Loucy (cell line): ENCODE data around the gene CCDC86.

Source experiments
- H2AFZ ChIP-seq: fragments of 200-600 bp; sonication (generic); 2 replicates; pipeline ENCODE4 v1.6.0; 2016; ENCODE audit warnings: antibody characterized with exemption, mild to moderate bottlenecking, low read length, moderate library complexity
- H3F3A ChIP-seq: fragments of 200-600 bp; 2 replicates; pipeline ENCODE4 v1.6.0; 2016; ENCODE audit warnings: antibody characterized with exemption, low read depth, mild to moderate bottlenecking
- H3K27me3 ChIP-seq: fragments of 200-600 bp; sonication (generic); 2 replicates; pipeline ENCODE4 v1.6.1; 2014; ENCODE audit warnings: low read length, mild to moderate bottlenecking; ENCODE audit not compliant: insufficient read depth, poor library complexity, severe bottlenecking
- H3K36me3 ChIP-seq: fragments of 200-600 bp; sonication (generic); 2 replicates; pipeline ENCODE4 v1.6.1; 2016; ENCODE audit warnings: low read length; ENCODE audit not compliant: insufficient read depth
- H3K4me1 ChIP-seq: fragments of 200-600 bp; sonication (generic); 2 replicates; pipeline ENCODE4 v1.5.1; 2014; ENCODE audit warnings: low read length, mild to moderate bottlenecking; ENCODE audit not compliant: insufficient read depth, poor library complexity, severe bottlenecking
- H3K4me2 ChIP-seq: fragments of 200-600 bp; sonication (generic); 2 replicates; pipeline ENCODE4 v1.6.0; 2014; ENCODE audit warnings: antibody characterized with exemption, low read length, low read depth, mild to moderate bottlenecking; ENCODE audit not compliant: poor library complexity, severe bottlenecking
- H3K4me3 ChIP-seq: fragments of 200-600 bp; sonication (generic); 2 replicates; pipeline ENCODE4 v1.5.1; 2014; ENCODE audit warnings: low read length, mild to moderate bottlenecking, mixed read lengths; ENCODE audit not compliant: poor library complexity, severe bottlenecking
- H3K79me2 ChIP-seq: fragments of 200-600 bp; sonication (generic); 2 replicates; pipeline ENCODE4 v1.6.1; 2014; ENCODE audit warnings: low read length; ENCODE audit not compliant: insufficient read depth
- H3K9ac ChIP-seq: fragments of 200-600 bp; sonication (generic); 2 replicates; pipeline ENCODE4 v1.6.0; 2014; ENCODE audit warnings: mild to moderate bottlenecking, low read depth, low read length, moderate library complexity; ENCODE audit not compliant: poor library complexity, severe bottlenecking
- H3K9me2 ChIP-seq: fragments of 200-600 bp; sonication (generic); replicated peaks from 2 replicates; pipeline ENCODE4 v1.6.1; 2016; ENCODE audit warnings: low read depth, low read length, mixed read lengths
- H3K9me3 ChIP-seq: fragments of 200-600 bp; sonication (generic); 2 replicates; pipeline ENCODE4 v1.6.1; 2014; ENCODE audit warnings: mild to moderate bottlenecking, antibody characterized with exemption, low read length, low read depth; ENCODE audit not compliant: insufficient read depth
- H4K20me1 ChIP-seq: fragments of 200-600 bp; sonication (generic); 2 replicates; pipeline ENCODE4 v1.6.0; 2014; ENCODE audit warnings: antibody characterized with exemption, low read length, mild to moderate bottlenecking; ENCODE audit not compliant: insufficient read depth, poor library complexity, severe bottlenecking
- EZH2phosphoT487 ChIP-seq: fragments of 200-600 bp; IDR thresholded peaks from 2 replicates; pipeline ENCODE4 v1.6.1; 2018; ENCODE audit warnings: antibody characterized with exemption, mild to moderate bottlenecking, moderate library complexity, borderline replicate concordance
- TF ChIP-seq, protein P1 (sequence below): fragments of 200-600 bp; sonication (generic); conservative IDR thresholded peaks from 2 replicates; pipeline ENCODE4 v1.5.1; 2014; ENCODE audit warnings: mild to moderate bottlenecking, antibody characterized with exemption, low read length

CCDC86 gene

DNA sequence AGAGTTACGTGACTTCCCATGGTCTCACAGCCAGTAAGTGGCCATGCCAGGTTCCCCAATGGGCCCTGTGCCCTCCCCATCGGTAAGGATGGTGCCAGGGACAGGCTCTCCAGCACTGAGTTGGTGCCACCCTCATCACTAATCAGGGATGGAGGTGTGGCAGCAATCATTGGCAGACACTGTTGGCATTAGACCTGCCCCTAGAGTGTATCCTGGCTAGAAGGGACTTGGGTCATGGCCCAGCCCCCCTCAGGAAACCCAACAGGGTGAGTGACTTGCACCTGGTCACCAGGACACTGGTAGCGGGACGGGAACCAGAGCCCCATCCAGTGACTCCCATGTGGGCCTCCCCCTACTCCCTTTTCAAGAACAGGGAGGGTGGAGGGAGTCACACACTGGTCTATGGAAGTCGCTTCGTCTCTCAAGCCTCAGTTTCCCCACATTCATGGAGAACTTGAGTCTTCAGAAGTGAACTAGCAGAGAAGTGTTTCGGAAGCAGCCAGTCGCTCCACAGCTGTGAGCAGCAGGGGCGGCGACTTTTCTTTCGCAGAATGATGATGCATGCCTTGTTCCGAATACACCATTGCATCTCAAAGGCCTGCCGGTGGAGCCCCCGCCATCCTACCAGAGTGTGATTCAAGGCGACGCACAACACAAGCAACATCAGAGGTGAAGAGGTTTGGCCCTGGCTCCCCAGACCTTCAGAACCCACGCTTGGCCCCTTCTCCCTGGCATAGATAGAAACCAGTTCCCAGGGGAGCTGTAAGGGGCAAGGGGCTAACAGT, 43.9 kb upstream of the CCDC86 start:
- TF ChIP-seq EZH2phosphoT487, result no peak
- TF ChIP-seq, protein P1, sequence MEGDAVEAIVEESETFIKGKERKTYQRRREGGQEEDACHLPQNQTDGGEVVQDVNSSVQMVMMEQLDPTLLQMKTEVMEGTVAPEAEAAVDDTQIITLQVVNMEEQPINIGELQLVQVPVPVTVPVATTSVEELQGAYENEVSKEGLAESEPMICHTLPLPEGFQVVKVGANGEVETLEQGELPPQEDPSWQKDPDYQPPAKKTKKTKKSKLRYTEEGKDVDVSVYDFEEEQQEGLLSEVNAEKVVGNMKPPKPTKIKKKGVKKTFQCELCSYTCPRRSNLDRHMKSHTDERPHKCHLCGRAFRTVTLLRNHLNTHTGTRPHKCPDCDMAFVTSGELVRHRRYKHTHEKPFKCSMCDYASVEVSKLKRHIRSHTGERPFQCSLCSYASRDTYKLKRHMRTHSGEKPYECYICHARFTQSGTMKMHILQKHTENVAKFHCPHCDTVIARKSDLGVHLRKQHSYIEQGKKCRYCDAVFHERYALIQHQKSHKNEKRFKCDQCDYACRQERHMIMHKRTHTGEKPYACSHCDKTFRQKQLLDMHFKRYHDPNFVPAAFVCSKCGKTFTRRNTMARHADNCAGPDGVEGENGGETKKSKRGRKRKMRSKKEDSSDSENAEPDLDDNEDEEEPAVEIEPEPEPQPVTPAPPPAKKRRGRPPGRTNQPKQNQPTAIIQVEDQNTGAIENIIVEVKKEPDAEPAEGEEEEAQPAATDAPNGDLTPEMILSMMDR, result no peak
- H3K9ac ChIP-seq, result no peak overlapping the region
- no peaks in the 10 kb centered on the region for H3K27me3 ChIP-seq
- H3K36me3 ChIP-seq, result no peaks in the 10 kb centered on the region
- H3F3A ChIP-seq, result no peaks in the 10 kb centered on the region; the same call in 1 of the 2 replicates
- no peaks in the 10 kb centered on the region for H3K9me2 ChIP-seq
- H2AFZ ChIP-seq, result no peak overlapping the region
- no peaks in the 10 kb centered on the region for H4K20me1 ChIP-seq
- H3K4me2 ChIP-seq, result no peak overlapping the region
- H3K79me2 ChIP-seq, result no peaks in the 10 kb centered on the region
- H3K4me3 ChIP-seq, result no peak overlapping the region
- H3K4me1 ChIP-seq, result no peaks in the 10 kb centered on the region
- H3K9me3 ChIP-seq, result no peaks in the 10 kb centered on the region

DNA sequence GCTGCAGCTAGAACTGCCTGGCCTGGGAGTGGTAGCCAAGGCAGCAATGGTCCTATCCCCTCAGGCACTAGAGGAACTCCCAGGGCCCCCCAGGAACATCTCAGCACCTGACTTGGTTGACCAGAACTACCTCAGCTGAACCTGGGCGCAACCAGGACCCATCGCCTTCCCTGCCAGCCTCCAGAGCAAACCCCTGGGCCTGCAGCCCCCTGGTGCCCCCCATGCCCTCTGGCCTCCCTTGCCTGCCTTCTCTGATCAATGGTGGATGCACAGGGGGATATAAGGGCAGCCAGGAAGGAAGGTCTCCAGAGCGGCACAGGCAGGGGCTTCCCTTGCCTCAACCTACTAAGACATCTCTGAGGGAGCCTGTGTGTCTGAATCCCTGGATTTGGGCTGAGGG, 43.3 kb upstream of the CCDC86 start:
- H3K4me2 ChIP-seq, result no peak overlapping the region
- H3K79me2 ChIP-seq, result no peaks in the 10 kb centered on the region
- H3K36me3 ChIP-seq, result no peaks in the 10 kb centered on the region
- H2AFZ ChIP-seq, result no peak overlapping the region
- TF ChIP-seq, protein P1, result no peak
- TF ChIP-seq EZH2phosphoT487, result no peak
- H3K4me1 ChIP-seq, result no peaks in the 10 kb centered on the region
- H3F3A ChIP-seq, result no peaks in the 10 kb centered on the region; the same call in 1 of the 2 replicates
- H3K4me3 ChIP-seq, result no peak overlapping the region
- no peaks in the 10 kb centered on the region for H3K9me2 ChIP-seq
- no peaks in the 10 kb centered on the region for H4K20me1 ChIP-seq
- no peak overlapping the region for H3K9ac ChIP-seq
- no peaks in the 10 kb centered on the region for H3K27me3 ChIP-seq
- H3K9me3 ChIP-seq, result no peaks in the 10 kb centered on the region

- no peak overlapping the region for H3K4me2 ChIP-seq
Measured at GRCh38 chr11:60801194-60801593, 40.7 kb upstream of the CCDC86 start.

More at GRCh38 chr11:60801194-60801593, 40.7 kb upstream of the CCDC86 start:
- Histone ChIP-seq H3K9me2 (no peaks in the 10 kb centered on the region), H3K27me3 (no peaks in the 10 kb centered on the region), H4K20me1 (no peaks in the 10 kb centered on the region), H3K36me3 (no peaks in the 10 kb centered on the region), H3F3A (no peaks in the 10 kb centered on the region; the same call in 1 of the 2 replicates), H3K4me1 (no peaks in the 10 kb centered on the region), H3K9me3 (no peaks in the 10 kb centered on the region), H3K79me2 (no peaks in the 10 kb centered on the region), H2AFZ (no peak overlapping the region), H3K9ac (no peak overlapping the region), H3K4me3 (no peak overlapping the region)
- TF ChIP-seq EZH2phosphoT487, result no peak
- TF ChIP-seq, protein P1, result no peak
